ENCODE measurements around the gene LCN15.
"Not testable (repeated sequence)": the region's sequence is repeated elsewhere in the genome, so short reads cannot be mapped to it uniquely, and the experiment has no call there.

Gene LCN15

DNA sequence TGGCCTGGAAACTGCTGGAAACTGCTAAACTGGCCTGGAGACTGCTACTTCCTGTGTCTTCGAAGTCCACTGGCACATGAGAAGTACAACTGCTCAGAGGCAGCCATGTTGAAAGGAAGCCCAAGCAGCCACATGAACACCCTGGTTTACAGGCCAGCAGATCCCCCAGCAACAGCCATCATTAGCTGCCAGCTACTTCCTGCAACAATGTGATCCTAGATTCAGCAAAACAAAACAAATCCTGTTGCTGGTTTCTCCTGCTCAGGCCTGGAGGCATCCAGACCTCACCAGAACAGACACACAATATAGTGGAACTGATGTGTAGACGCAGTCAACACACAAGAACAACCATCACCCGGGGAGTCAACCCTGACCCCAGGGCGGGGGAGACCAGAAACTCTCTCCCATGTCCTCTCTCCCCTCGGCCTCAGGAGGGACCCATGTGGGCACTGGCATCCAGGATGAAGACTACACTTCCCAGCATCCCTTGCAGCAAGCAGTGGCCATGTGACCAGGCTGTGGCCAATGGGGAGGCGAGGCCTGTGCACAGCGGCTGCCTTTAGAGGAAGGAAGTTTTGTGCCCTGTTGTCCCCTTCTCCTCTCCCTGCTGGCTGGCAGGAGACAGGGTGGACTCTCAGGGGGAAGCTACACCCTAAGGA lies 9.2 kb upstream of the LCN15 start:
- peak; percentile 33 for DNase-seq

GRCh38 chr9:136771907-136772415 lies 7.6 kb upstream of the LCN15 start:
- DNase-seq = peak; percentile 17

DNA sequence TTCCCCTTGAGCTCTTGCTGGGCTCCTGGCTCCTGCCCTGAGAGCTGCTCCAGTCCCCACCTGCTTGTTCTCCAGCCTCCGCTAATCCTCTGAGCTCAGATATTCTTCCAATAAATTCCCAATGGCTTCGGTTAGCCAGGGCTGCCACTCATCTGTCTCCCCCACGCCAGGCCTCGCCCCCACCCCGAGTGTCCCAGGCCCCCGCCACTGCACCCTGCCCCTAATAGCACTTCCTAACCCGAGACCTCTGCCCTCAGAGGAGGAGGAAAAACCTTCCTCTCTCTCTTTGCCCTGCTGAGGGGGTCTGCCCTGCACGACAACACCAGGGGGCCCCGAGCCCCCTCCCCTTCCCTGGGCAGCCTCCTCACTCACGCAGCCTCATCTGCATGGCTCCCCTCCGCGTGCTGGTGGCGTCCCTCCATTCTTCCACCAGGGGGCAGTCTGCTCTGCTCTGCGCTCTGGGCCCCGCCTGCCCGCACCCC lies 5.4 kb upstream of the LCN15 start:
- peak; percentile 69 for DNase-seq

- DNase-seq = peak; percentile 62
Measured at GRCh38 chr9:136766410-136767120, 2.2 kb upstream of the LCN15 start.

DNA sequence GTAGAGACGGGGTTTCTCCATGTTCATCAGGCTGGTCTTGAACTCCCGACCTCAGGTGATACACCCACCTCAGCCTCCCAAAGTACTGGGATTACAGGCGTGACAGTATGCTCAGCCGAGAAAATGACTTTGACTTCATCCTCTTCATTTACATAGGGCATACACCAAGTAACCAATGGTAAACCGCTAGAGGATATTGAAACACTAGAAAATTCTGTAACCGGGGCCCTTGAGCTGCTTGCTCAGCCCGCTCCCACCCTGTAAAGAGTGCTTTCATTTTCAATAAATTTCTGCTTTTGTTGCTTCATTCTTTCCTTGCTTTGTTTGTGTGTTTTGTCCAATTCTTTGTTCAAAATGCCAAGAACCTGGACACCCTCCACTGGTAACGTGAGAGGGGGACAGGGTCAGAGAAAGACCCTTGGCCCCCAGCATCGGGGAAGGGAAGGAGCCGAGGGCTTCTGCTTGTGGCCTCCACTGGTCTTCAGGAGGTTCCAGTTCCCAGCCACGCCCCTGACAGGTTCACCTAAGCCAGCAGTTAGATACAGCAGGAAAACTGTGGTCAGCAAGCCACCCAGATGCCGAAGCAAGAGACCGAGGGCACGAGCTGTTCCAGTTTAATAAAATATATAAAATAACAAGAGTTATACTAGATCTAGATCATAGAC lies 1.6 kb upstream of the LCN15 start:
- DNase-seq = not testable (repeated sequence)

DNA sequence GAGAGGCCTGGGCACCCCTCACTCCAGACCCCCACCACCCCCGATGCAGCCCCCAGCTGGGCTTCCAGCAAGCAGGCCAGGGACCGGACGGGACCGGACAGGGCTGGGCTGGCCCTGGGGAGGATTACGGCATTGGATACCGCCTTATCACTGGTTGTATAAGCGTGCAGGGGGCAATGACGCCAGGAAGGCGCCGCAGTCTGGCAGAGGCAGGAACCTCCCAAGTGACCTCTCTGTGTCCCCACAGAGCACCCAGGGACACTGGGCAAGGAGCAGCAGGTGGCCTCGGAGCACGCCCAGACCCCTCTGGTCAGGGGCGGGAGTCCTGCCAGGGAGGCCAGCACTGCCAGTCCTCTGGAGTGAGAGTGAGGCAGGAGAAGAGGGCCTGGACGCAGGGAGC lies 723 bp upstream of the LCN15 start:
- no peak for DNase-seq

DNA sequence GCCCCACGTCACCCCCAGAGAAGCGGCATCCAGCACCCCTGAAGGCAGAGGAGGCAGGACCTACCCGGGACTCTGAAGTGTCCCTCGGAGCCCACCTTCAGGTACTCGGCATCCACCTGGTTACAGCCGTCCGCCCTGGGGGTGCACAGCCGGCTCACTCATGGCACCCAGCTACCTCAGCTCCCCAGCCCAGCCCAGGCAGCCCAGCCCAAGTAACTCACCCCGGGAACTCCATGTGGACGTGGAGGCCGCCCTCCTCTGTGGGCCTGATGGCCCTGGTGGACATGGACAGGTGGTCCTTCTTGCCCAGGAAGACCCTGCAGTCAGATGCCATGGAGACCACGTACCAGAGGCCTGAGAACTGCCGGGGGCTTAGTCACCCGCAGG lies 676 bp downstream of the LCN15 start:
- DNase-seq = no peak

GRCh38 chr9:136762915-136763648 lies 1.2 kb downstream of the LCN15 start:
- peak; percentile 59 for DNase-seq

- DNase-seq = peak; percentile 25
Measured at GRCh38 chr9:136762221-136762691, 2.1 kb downstream of the LCN15 start.

- no peak for DNase-seq
Measured at GRCh38 chr9:136761545-136761981, 2.8 kb downstream of the LCN15 start.

GRCh38 chr9:136760834-136761544 lies 3.3 kb downstream of the LCN15 start:
- not testable (repeated sequence) for DNase-seq

DNA sequence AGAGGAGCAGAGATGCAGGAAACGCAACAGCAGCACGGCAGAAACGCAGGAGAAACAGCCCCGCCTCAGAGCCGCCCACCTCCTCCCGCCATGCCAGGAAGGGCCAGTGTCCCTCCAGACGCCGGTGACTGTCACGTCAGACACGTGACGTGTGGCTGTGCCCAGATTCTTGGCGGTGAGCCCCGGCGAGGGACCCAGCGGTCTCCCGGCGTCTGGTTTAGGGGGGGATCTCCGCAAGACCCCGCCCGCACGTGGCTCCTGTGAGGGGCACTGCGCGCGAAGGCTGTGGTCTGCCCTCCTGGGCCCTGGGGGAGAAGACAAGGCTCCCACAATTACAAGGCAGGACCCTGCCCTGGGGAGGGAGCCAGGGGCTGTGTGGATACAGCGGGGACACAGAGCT lies 3.9 kb downstream of the LCN15 start:
- DNase-seq = no peak

DNA sequence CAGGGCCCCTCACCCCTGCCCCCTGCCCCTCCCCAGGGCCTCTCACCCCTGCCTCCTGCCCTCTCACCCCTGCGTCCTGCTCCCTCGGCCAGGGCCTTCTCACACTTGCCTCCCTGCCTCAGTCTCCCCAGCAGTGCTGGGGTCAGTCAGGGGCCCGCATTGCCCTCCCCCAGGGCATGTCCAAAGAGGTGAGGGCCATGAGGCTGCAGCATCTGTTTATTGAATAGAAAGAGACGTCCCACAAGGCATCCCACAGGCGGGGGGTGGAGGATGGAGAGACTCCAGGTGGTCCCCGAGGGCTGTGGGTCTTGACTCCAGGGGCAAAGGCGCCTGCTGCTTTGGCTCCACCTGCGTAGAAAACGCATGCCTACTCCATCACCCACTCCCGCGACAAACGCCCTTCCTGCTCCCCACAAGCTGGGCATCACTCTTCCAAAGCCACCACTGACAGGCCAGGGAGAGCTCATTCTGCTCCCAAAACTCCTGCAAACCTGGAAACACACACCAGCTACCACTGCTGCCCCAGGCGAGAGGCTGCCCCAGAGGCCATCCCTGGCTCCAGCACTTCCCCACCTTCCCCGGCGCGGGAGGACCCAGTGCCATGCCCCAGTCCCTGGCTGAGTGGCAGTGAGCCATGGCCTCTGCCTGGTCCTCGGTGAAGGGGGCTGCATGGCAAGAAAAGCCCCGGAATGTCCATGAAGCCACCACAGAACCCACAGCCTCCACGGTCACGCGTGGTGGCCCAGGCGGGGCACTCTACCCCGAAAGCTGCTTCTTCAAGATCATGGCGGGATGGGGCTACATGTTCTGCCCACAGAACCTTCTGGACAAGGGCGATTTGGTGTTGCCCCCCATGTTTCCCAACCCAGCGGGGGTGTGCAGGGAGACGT lies 4.6 kb downstream of the LCN15 start:
- no peak for DNase-seq

DNA sequence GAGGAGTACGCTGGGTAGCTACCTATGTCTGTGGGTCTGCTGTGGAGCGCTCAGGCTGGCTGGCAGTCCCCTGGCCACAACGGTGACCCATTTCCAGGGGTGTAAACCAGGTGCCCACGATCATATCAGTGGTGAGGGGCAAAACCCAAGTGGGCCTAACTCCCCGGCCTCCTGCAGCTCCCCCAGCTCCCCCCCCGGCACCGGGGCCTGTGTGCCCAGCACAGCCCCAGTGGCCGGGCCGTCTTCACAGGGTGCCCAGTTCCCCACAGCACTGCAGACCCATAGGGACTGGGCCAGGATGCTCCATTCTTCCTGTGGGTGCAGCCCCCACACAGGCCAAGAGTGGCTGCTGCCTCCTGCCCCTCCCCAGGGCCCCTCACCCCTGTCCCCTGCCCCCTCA lies 5.3 kb downstream of the LCN15 start:
- DNase-seq = peak; percentile 17

DNA sequence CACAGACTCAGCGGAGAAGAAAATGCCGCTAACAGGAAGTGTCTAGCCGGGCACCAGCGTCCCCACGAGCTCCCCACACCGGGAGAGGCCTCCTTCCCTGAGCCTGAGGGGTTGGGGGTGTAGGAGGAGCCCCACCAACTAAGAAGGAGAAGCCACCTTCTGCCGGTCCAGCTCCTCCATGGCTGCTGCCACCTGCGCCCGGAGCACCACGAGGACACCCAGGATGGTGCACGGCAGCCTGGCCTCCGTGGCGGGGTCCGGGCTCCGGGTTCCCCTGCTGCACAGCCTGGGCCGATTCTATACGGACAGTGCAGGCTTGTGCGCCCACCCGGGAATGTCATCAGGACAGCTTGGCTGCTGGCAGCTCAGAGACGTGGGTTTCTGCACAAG lies 6.6 kb downstream of the LCN15 start:
- DNase-seq = peak; percentile 30

DNA sequence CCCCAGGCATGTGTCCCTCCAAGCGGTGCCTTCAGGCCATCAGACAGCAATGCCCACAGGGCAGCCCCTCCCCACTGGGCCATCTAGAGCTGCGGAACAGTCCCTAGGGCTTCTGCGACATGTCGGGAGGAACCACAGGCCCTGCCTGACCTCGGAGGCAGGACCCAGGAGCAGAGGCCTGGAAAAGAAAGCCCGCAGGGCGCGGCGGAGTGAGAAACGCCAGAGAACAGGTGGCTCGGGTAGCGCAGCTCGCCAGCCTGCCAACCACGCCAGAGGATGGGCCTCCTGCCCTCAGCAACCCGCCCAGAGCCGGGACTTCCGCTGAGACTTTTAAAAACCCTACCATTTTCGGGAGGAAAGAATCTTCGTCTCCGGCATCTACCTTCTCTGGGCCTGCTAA lies 7.0 kb downstream of the LCN15 start:
- peak; percentile 21 for DNase-seq

DNA sequence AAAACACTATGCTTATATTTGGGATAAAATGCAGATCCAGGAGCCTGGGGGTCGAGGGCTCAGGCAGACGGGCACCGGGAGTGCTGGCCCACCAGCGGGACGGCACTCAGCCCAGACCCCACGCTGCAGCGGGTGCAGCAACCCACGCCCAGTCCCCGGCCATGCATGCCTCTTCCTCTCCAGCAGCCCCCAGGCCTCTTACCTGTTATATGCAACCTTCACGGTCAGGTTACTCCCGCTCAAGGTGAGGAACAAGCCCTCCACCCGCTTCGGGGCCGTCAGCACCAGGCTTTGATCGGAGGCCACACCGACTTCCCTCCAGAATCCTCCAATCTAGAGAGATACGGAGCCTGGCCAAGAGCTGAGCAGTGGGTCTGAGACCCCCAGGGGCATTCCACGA lies 7.5 kb downstream of the LCN15 start:
- DNase-seq = no peak

GRCh38 chr9:136756134-136756438 lies 8.2 kb downstream of the LCN15 start:
- DNase-seq = no peak

- not testable (repeated sequence) for DNase-seq
Measured at GRCh38 chr9:136755302-136756133, 8.8 kb downstream of the LCN15 start.

DNA sequence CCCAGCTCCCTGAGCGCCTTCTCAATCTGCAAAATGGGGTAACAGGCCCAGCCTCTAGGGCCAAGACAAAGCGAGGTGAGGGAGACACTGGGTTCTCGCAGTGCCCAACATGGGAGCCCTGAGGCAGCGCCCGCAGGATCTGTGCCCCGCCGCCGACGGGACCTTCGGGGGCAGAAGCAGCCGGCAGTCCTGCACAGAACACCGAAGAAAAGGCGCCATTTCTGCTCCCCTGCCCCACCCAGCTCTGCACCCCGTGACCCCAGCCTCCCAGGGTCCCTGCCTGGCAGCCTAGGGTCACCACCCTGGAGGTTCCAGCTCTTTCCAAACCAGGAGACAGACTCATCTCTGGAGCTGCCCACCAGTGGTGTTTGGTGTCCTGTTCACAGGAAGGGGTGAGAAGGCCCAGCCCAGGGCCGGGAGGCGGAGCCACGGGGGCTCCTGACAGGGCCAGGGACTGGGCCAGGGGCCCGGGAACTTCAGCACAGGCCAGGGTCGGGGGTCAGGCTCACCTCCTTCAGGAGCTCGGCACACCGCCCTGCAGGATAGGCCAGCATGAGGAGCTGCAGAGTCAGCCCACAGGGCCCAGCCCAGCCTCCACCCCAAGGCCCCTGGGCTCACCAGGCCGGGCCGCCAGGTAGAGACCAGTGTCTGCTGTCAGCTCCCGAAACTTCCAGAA lies 9.6 kb downstream of the LCN15 start:
- no peak for DNase-seq
